Skeletal muscle tissue (tissue), 4 donors: Measurements from ENCODE around the gene FRAS1. TPM values are rescaled to one million over a fixed set of nuclear protein-coding genes. Genes with fewer than 3 reads are reported as not detected.

Experiments
- H3K27ac ChIP-seq: one replicate; pipeline ENCODE4 v1.7.0; 2013; ENCODE audit warnings: mild to moderate bottlenecking, low read depth, low read length, inconsistent platforms
- H3K27me3 ChIP-seq, 3 donors: one replicate each; pipeline ENCODE4 v1.7.0; 2013; ENCODE audit warnings: low read length in 3 of 3; ENCODE audit not compliant: control insufficient read depth in 3 of 3, insufficient read depth in 3 of 3
- H3K36me3 ChIP-seq, 3 donors: one replicate each; pipeline ENCODE4 v1.7.0; 2013; ENCODE audit warnings: low read length in 3 of 3; ENCODE audit not compliant: control insufficient read depth in 3 of 3, insufficient read depth in 3 of 3
- H3K4me1 ChIP-seq, 3 donors: one replicate each; pipeline ENCODE4 v1.7.0; 2013; ENCODE audit warnings: low read length in 3 of 3, mild to moderate bottlenecking in 3 of 3; ENCODE audit not compliant: control insufficient read depth in 3 of 3, insufficient read depth in 3 of 3
- H3K4me3 ChIP-seq, 3 donors: one replicate each; pipeline ENCODE4 v1.7.0; 2013; ENCODE audit warnings: low read length in 3 of 3
- H3K9ac ChIP-seq, 3 donors: one replicate each; pipeline ENCODE4 v1.7.0; 2013; ENCODE audit warnings: low read length in 3 of 3, mild to moderate bottlenecking in 3 of 3, moderate library complexity in 2 of 3, low read depth in 1 of 3
- H3K9me3 ChIP-seq, 3 donors: one replicate each; pipeline ENCODE4 v1.7.0; 2013; ENCODE audit warnings: low read length in 3 of 3; ENCODE audit not compliant: control insufficient read depth in 3 of 3
- total RNA-seq: library from RNA; depleted of rRNA; stranded (reverse); fragments of >200 nt; gene quantifications from one replicate; pipeline ENCODE4 v1.2.3, GENCODE V29; 2014
- donor health status: Osteomylitis.

The FRAS1 gene
- total RNA-seq, 1 donor from 2014 or later = 15.1 TPM

GRCh38 chr4:78525559-78525958 lies 468.4 kb downstream of the FRAS1 start:
- Histone ChIP-seq H3K9ac (no peak overlapping the region), H3K4me3 (no peak overlapping the region), H3K36me3 (no peaks in the 10 kb centered on the region), H3K4me1 (no peaks in the 10 kb centered on the region), H3K27me3 (no peaks in the 10 kb centered on the region), H3K9me3 (no peaks in the 10 kb centered on the region), H3K27ac (no peak overlapping the region)

- Histone ChIP-seq H3K9me3 (no peaks in the 10 kb centered on the region), H3K27ac (no peak overlapping the region), H3K36me3 (no peaks in the 10 kb centered on the region), H3K4me1 (no peaks in the 10 kb centered on the region), H3K4me3 (no peak overlapping the region), H3K9ac (no peak overlapping the region), H3K27me3 (no peaks in the 10 kb centered on the region)
These were observed 470.0 kb downstream of the FRAS1 start for GRCh38 chr4:78527103-78527502.

DNA sequence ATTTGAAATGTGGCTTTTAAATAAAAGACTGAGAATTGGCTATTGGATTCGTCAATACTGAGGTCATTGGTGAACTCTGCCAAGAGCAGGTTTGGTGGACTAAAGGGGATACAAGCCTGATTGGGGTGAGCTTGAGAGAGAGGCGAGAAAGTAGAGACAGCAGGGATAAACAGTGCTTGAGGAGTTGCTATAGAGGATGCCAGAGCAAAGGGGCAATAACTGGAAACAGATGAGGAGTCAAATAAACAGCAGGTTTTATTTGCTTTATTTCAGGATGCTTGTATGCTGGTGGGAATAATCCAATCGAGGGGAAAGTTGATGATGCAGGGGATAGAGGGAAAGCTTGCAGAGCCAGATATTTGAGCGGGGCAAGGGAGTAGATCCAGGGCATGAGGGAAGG lies 470.4 kb downstream of the FRAS1 start:
- no peaks in the 10 kb centered on the region for H3K9me3 ChIP-seq
- H3K27me3 ChIP-seq = no peaks in the 10 kb centered on the region
- H3K4me3 ChIP-seq = no peak overlapping the region
- H3K36me3 ChIP-seq = no peaks in the 10 kb centered on the region
- no peak overlapping the region for H3K27ac ChIP-seq
- H3K9ac ChIP-seq = no peak overlapping the region
- no peaks in the 10 kb centered on the region for H3K4me1 ChIP-seq

DNA sequence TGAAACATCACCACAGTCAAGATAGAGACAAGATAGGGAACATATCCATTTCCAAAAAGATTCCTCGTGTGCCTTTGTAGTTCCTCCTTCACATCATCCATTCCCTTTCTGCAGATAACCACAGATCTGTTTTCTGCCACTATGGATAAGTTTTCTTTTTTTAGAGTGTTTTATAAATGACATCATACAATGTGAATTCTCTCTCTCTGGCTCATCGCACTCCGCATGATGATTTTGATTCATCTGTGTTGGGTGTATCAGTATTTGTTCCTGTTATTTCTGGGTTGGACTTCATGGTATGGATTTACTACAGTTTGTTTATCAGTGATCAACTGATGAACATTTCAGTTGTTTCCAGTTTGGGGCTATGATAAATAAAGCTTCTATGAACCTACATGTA lies 471.2 kb downstream of the FRAS1 start:
- no peak overlapping the region for H3K27ac ChIP-seq
- H3K4me1 ChIP-seq = no peaks in the 10 kb centered on the region
- no peaks in the 10 kb centered on the region for H3K9me3 ChIP-seq
- H3K36me3 ChIP-seq = no peaks in the 10 kb centered on the region
- H3K27me3 ChIP-seq = no peaks in the 10 kb centered on the region
- H3K9ac ChIP-seq = no peak overlapping the region
- H3K4me3 ChIP-seq = no peak overlapping the region

GRCh38 chr4:78529569-78530209 lies 472.6 kb downstream of the FRAS1 start:
- Histone ChIP-seq H3K9ac (no peak overlapping the region), H3K4me1 (no peaks in the 10 kb centered on the region), H3K9me3 (no peaks in the 10 kb centered on the region), H3K27ac (no peak overlapping the region), H3K4me3 (no peak overlapping the region), H3K27me3 (no peaks in the 10 kb centered on the region), H3K36me3 (peaks cover 0 to 1% (median 0%) of the 10 kb centered on the region in 3 donors)

- Histone ChIP-seq H3K36me3 (peaks cover 0 to 6% (median 4%) of the 10 kb centered on the region in 3 donors), H3K27ac (no peak overlapping the region), H3K9ac (no peak overlapping the region), H3K4me1 (no peaks in the 10 kb centered on the region), H3K4me3 (no peak overlapping the region), H3K9me3 (no peaks in the 10 kb centered on the region), H3K27me3 (no peaks in the 10 kb centered on the region)
These were observed 474.9 kb downstream of the FRAS1 start for GRCh38 chr4:78532046-78532445.

- no peaks in the 10 kb centered on the region for H3K4me1 ChIP-seq
- no peaks in the 10 kb centered on the region for H3K9me3 ChIP-seq
- no peak overlapping the region for H3K4me3 ChIP-seq
- H3K27ac ChIP-seq = no peak overlapping the region
- peaks cover 0 to 6% (median 4%) of the 10 kb centered on the region in 3 donors for H3K36me3 ChIP-seq
- H3K27me3 ChIP-seq = no peaks in the 10 kb centered on the region
- no peak overlapping the region for H3K9ac ChIP-seq
These were observed 476.7 kb downstream of the FRAS1 start for GRCh38 chr4:78533854-78534253.

DNA sequence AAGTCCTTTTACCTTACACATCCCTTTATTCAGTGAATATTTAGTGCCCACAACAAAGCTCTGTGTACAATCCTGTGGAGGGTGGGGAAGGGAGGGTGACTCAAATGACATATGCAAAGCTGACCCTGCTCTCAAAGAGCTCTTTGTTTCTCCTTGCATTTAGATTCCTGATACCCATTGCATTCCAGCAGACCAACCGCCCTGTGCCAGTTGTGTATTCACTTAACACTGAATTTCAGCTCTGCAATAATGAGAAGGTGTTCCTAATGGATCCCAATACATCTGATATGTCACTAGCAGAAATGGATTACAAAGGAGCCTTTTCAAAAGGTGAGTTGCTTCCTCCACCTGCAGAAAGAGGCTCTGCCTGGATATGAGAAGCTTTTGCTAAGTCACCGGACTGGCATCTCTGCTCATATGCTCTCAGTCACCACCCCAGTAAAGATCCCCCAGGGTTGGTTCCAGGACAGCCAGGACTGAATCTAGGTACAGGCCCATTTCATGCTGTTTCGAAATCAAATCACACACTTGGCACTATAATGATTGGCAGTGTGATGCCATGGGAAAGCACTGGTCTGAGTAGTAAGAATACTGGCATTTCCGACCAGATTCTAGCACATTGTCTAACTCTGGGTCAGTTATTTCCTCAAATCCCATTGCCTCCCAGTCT lies 477.3 kb downstream of the FRAS1 start:
- Histone ChIP-seq H3K9me3 (no peaks in the 10 kb centered on the region), H3K27me3 (no peaks in the 10 kb centered on the region), H3K4me3 (no peak overlapping the region), H3K4me1 (no peaks in the 10 kb centered on the region), H3K36me3 (peaks cover 0 to 6% (median 4%) of the 10 kb centered on the region in 3 donors), H3K9ac (no peak overlapping the region), H3K27ac (no peak overlapping the region)

GRCh38 chr4:78542373-78542772 lies 485.2 kb downstream of the FRAS1 start:
- no peak overlapping the region for H3K27ac ChIP-seq
- no peak overlapping the region for H3K9ac ChIP-seq
- H3K4me3 ChIP-seq = no peak overlapping the region
- H3K36me3 ChIP-seq = peaks cover 0 to 6% (median 0%) of the 10 kb centered on the region in 3 donors
- H3K9me3 ChIP-seq = no peaks in the 10 kb centered on the region
- H3K4me1 ChIP-seq = peaks cover 0 to 3% (median 0%) of the 10 kb centered on the region in 3 donors
- no peaks in the 10 kb centered on the region for H3K27me3 ChIP-seq

DNA sequence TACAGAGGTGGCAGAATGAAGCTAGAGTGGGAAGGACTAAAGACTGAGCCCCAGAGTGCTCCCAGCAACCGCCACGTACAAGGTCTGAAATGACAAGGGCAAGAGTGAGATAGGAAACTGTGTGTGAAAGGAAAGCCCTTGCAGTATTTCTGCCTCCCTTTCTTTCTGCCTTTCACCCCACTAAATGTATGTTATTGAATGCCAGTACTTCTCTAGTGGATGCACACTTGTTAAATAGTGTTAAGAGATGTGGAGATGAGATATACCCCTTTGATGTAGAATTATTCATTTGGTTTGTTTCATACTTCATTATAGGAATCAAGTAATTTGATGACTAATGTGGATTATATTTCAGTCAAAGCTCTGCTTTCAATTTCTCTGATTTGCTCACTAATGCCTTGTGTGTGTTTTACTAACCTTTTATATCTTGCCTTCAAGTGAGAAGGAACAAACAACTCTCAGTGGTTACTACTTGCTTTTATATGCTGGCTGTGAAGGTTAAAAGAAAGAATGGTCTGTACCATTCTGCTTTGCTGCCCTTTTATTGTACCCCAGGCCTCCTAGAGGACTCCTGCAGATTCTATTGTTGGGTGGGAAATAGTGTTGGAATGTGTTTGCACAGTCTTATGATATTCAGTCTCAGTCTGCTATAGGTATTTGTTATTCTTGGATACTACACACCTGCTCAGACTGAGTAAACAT lies 486.5 kb downstream of the FRAS1 start:
- Histone ChIP-seq H3K27me3 (no peaks in the 10 kb centered on the region), H3K4me1 (peaks cover 0 to 3% (median 0%) of the 10 kb centered on the region in 3 donors), H3K9me3 (no peaks in the 10 kb centered on the region), H3K27ac (no peak overlapping the region), H3K36me3 (peaks cover 0 to 6% (median 0%) of the 10 kb centered on the region in 3 donors), H3K4me3 (no peak overlapping the region), H3K9ac (no peak overlapping the region)
